Measurements from ENCODE around the gene PAPOLB. TPM values are rescaled to one million over a fixed set of nuclear protein-coding genes. Genes with fewer than 3 reads are reported as not detected.
"Not testable (repeated sequence)": the region's sequence is repeated elsewhere in the genome, so short reads cannot be mapped to it uniquely, and the experiment has no call there.

The PAPOLB gene
- total RNA-seq (2014; rRNA removed; shearing (Covaris generic)) = 0.02 TPM in 1 of 2 replicates, not detected in the other

GRCh38 chr7:4861673-4862072 lies at the start of gene PAPOLB:
TSS of gene PAPOLB (minus strand) at chr7:4862030. CDS start at chr7:4861810, 220 bp downstream.
- no peak for DNase-seq (ENCODE audit: low spot score)

GRCh38 chr7:4911111-4911828 lies 49.4 kb upstream of the PAPOLB start:
- no peak for DNase-seq (ENCODE audit: low spot score)

GRCh38 chr7:4906682-4907081 lies 44.9 kb upstream of the PAPOLB start:
- DNase-seq (ENCODE audit: low spot score) = no peak

GRCh38 chr7:4905171-4905570 lies 43.3 kb upstream of the PAPOLB start:
- no peak for DNase-seq (ENCODE audit: low spot score)

GRCh38 chr7:4904346-4904745 lies 42.5 kb upstream of the PAPOLB start:
- no peak for DNase-seq (ENCODE audit: low spot score)

- DNase-seq (ENCODE audit: low spot score) = no peak
Measured at GRCh38 chr7:4895766-4896165, 33.9 kb upstream of the PAPOLB start.

GRCh38 chr7:4894482-4894881 lies 32.7 kb upstream of the PAPOLB start:
- DNase-seq (ENCODE audit: low spot score) = no peak

- DNase-seq (ENCODE audit: low spot score) = no peak
Measured at GRCh38 chr7:4893929-4894475, 32.2 kb upstream of the PAPOLB start.

GRCh38 chr7:4893188-4893587 lies 31.4 kb upstream of the PAPOLB start:
- DNase-seq (ENCODE audit: low spot score) = not testable (repeated sequence)

GRCh38 chr7:4891522-4891921 lies 29.7 kb upstream of the PAPOLB start:
- DNase-seq (ENCODE audit: low spot score) = not testable (repeated sequence)

GRCh38 chr7:4889682-4890081 lies 27.9 kb upstream of the PAPOLB start:
- no peak for DNase-seq (ENCODE audit: low spot score)

- DNase-seq (ENCODE audit: low spot score) = no peak
Measured at GRCh38 chr7:4888161-4888560, 26.3 kb upstream of the PAPOLB start.

GRCh38 chr7:4886671-4887070 lies 24.8 kb upstream of the PAPOLB start:
- DNase-seq (ENCODE audit: low spot score) = no peak

- DNase-seq (ENCODE audit: low spot score) = no peak
Measured at GRCh38 chr7:4885317-4885807, 23.5 kb upstream of the PAPOLB start.

- no peak for DNase-seq (ENCODE audit: low spot score)
Measured at GRCh38 chr7:4884164-4884563, 22.3 kb upstream of the PAPOLB start.

- peak; percentile 97 for DNase-seq (ENCODE audit: low spot score)
Measured at GRCh38 chr7:4883372-4884144, 21.7 kb upstream of the PAPOLB start, which contains the start of gene RADIL. TSS of gene RADIL (minus strand) at chr7:4883716. CDS start at chr7:4878139, 5,577 bp downstream.

- DNase-seq (ENCODE audit: low spot score) = no peak
Measured at GRCh38 chr7:4883033-4883371, 21.2 kb upstream of the PAPOLB start.

GRCh38 chr7:4882169-4883032 lies 20.6 kb upstream of the PAPOLB start:
- DNase-seq (ENCODE audit: low spot score) = no peak

- no peak for DNase-seq (ENCODE audit: low spot score)
Measured at GRCh38 chr7:4880218-4880617, 18.4 kb upstream of the PAPOLB start.

GRCh38 chr7:4879396-4880081 lies 17.7 kb upstream of the PAPOLB start:
- no peak for DNase-seq (ENCODE audit: low spot score)
